GM21825 (cell line): ENCODE measurements around the gene CCND1.
A peak's percentile ranks its signal among the peaks of the same experiment; 100 is the strongest.

Experiments used
- ATAC-seq: cut with Tn5 transposase; IDR thresholded peaks from one replicate; pipeline ENCODE4 v1.9.1; 2021; ENCODE audit warnings: mild to moderate bottlenecking, moderate library complexity; ENCODE audit not compliant: unreplicated experiment

Gene CCND1

GRCh38 chr11:69664901-69665300, 23.9 kb downstream of the CCND1 start:
- no peak for ATAC-seq

GRCh38 chr11:69665669-69666068, 24.7 kb downstream of the CCND1 start:
- ATAC-seq, result no peak

GRCh38 chr11:69666261-69666660, 25.3 kb downstream of the CCND1 start:
- no peak for ATAC-seq

- ATAC-seq, result no peak
Observed at GRCh38 chr11:69666752-69667536, 26.0 kb downstream of the CCND1 start.

- no peak for ATAC-seq
Observed at GRCh38 chr11:69667619-69668604, 27.0 kb downstream of the CCND1 start.

GRCh38 chr11:69669486-69669885, 28.5 kb downstream of the CCND1 start:
- no peak for ATAC-seq

GRCh38 chr11:69670158-69670845, 29.3 kb downstream of the CCND1 start:
- no peak for ATAC-seq

GRCh38 chr11:69671734-69672465, 30.9 kb downstream of the CCND1 start:
- no peak for ATAC-seq

- peak; percentile 4 for ATAC-seq
Observed at GRCh38 chr11:69674267-69674885, 33.4 kb downstream of the CCND1 start.

GRCh38 chr11:69674886-69675714, 34.1 kb downstream of the CCND1 start, which contains the start of gene LTO1:
LTO1 (minus strand) TSS chr11:69675353; CDS start chr11:69675239, 114 bp downstream.
- peak; percentile 72 for ATAC-seq

- ATAC-seq, result no peak
Observed at GRCh38 chr11:69677749-69678148, 36.8 kb downstream of the CCND1 start.

GRCh38 chr11:69680688-69681087, 39.7 kb downstream of the CCND1 start:
- no peak for ATAC-seq

- no peak for ATAC-seq
Observed at GRCh38 chr11:69682221-69682620, 41.3 kb downstream of the CCND1 start.

GRCh38 chr11:69682681-69683326, 41.8 kb downstream of the CCND1 start:
- ATAC-seq, result no peak

GRCh38 chr11:69683764-69684333, 42.9 kb downstream of the CCND1 start:
- ATAC-seq, result no peak

- no peak for ATAC-seq
Observed at GRCh38 chr11:69684651-69685050, 43.7 kb downstream of the CCND1 start.

- ATAC-seq, result no peak
Observed at GRCh38 chr11:69685348-69685747, 44.4 kb downstream of the CCND1 start.

- ATAC-seq, result no peak
Observed at GRCh38 chr11:69686452-69686851, 45.5 kb downstream of the CCND1 start.
